HG02678 (cell line): ENCODE data around the gene GLTPD2.

ENCODE experiments used
- ATAC-seq: cut with Tn5 transposase; IDR thresholded peaks from one replicate; pipeline ENCODE4 v1.9.1; 2021; ENCODE audit warnings: mild to moderate bottlenecking, moderate library complexity; ENCODE audit not compliant: unreplicated experiment

The GLTPD2 gene

GRCh38 chr17:4788807-4789700, at the start of gene GLTPD2:
Gene GLTPD2, plus strand, starts transcription at chr17:4788964. Its CDS starts 48 bp downstream, at chr17:4789012.
- no peak for ATAC-seq

GRCh38 chr17:4739122-4740024, 49.4 kb upstream of the GLTPD2 start, which contains the start of the genes CXCL16 and ZMYND15:
Gene CXCL16, minus strand, starts transcription at chr17:4739928. Its CDS starts 589 bp downstream, at chr17:4739339.
Gene ZMYND15, plus strand, starts transcription at chr17:4739833. Its CDS starts 716 bp downstream, at chr17:4740549.
- no peak for ATAC-seq

DNA sequence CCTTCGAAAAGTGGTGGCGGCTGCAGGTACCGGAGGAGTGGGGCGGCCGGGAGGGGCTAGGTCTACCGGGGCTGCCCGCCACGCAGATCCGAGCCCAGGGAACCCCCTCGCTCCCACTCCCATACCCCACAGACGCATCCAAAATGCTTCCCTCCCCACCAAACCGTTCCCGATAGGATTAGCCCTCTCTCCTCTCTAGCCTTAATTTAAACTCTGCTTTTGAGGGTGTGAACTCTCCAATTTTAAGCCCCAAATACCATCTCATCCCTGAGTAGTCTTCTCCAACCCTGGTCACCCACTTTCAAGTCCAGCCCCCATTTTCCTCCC, 48.8 kb upstream of the GLTPD2 start:
- ATAC-seq = no peak

DNA sequence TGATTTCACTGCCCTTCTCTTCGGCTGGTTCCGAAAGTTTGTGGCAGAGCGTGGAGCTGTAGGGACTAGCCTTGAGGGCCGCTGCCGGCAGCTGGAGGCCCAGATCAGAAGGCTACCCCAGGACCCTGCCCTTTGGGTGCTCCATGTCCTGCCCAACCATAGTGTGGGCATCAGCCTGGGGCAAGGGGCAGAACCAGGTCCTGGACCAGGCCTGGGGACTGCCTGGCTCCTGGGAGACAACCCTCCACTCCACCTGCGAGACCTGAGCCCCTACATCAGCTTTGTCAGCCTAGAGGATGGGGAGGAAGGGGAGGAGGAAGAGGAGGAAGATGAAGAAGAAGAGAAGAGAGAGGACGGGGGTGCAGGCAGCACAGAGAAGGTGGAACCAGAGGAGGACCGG, 48.2 kb upstream of the GLTPD2 start:
- no peak for ATAC-seq

DNA sequence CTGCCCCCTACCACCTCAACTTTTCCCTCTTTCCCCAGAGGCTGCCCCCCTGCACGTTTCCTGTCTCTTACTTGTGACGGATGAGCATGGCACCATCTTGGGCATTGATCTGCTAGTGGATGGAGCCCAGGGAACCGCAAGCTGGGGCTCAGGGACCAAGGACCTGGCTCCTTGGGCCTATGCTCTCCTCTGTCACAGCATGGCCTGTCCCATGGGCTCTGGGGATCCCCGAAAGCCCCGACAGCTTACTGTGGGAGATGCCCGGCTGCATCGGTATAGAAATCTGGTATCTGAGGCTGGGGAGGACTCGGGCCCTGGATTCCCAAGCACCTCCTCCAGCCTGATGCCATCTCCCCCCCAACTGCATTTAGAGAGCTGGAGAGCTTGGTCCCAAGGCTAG, 47.2 kb upstream of the GLTPD2 start:
- ATAC-seq = no peak

DNA sequence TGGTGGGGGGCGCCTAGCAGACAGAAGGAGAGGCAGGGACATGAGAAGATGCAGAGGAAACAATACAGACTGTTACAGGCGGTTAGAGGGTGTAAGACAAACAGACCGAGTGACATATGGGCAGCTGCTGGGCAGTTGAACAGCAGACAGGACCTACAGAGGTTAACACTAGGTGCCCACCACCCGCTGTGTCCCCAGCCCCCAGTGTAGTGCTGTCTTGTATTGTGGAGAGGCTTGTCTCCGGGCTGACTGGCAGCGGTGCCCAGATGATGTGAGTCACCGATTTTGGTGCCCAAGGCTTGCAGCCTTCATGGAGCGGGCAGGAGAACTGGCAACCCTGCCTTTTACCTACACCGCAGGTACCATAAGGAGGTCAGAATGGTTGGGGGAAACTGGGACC, 46.6 kb upstream of the GLTPD2 start:
- ATAC-seq = no peak

DNA sequence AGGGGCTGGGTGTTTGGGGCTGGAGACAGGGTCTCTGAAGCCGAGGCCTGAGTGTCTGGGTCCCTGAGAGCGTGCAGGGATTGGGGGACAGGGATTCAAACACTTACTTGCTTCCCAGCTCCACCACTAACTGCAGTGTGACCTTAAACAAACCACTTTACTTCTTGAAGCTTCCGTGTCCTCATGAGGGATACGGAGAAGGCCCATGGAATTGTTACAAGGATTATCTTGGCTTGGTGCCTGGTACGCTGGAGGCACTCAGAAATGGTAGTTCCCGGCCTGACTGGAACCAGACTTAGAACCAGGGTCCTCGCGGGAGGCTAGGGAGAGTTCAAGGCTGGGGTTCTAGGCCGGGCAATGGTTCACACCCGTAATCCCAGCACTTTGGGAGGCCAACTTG, 46.1 kb upstream of the GLTPD2 start:
- no peak for ATAC-seq

DNA sequence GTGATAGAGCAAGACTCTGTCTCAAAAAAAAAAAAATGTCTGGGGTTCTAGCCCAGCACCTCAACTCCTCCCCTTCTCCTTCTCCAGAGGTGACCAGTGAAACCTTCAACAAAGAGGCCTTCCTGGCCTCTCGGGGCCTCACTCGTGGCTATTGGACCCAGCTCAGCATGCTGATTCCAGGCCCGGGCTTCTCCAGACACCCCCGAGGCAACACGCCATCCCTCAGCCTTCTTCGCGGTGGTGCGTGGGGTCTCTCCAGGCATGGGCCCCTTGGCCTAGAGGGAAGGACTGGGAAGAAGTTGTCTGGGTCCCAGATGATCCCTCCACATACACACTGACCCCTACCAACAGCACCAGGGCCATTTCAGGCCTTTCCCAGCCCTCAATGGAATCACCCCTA, 45.5 kb upstream of the GLTPD2 start:
- no peak for ATAC-seq

DNA sequence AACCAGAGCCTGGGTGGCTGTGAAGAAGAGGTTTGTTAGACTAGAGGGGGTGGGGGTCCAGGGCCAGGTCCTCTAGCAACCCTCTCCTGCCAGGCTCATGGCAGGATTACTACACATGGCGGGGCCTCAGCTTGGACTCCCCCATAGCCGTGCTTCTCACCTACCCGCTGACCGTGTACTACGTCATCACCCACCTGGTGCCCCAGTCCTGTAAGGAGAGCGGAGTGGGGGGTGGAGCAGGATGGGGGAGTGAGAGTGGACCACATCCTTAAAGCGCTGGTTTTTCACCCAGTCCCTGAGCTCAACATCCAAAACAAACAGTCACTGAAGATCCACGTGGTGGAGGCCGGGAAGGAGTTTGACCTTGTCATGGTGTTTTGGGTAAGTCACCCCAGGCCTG, 44.9 kb upstream of the GLTPD2 start:
- no peak for ATAC-seq

GRCh38 chr17:4744999-4745969, 43.5 kb upstream of the GLTPD2 start:
- ATAC-seq = no peak

GRCh38 chr17:4747847-4748246, 40.9 kb upstream of the GLTPD2 start:
- no peak for ATAC-seq

GRCh38 chr17:4748686-4749085, 40.1 kb upstream of the GLTPD2 start:
- ATAC-seq = no peak

GRCh38 chr17:4750606-4751005, 38.2 kb upstream of the GLTPD2 start:
- ATAC-seq = no peak

DNA sequence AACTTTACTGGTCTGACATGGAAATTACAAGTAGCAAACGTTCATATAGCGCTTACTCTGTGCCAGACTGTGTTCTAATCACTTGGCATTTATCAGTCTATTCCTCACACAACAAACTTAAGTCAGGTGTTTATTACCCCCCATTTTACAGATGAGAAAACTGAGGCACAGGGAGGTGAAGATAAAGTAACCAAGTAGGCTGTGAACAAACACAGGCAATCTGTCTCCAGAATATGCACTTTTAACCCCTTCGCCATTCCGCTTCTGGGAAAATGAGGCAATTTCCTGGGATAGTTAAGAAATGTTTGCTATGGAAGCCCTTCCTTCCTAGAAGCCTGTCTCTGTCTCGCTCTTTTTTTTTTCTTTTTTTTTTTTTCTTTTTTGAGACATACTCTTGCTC, 36.8 kb upstream of the GLTPD2 start:
- no peak for ATAC-seq

DNA sequence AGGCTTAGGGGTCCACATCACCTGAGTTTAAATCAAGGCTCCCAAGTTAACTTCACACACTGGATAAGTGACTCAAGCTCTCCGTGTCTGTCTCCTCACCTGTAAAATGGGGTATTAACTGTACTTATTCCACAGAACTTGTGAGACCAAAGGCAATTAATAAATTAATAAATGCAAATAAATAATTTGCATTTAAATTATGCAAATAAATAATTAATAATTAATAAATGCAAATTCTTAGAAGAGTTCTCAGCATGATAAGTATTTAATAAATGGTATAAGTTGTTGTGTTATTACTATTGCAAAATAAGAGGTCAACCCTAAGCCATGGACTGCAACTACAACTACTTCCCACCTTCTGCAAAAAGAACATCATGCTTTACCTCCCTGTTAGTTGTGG, 35.4 kb upstream of the GLTPD2 start:
- ATAC-seq = no peak

DNA sequence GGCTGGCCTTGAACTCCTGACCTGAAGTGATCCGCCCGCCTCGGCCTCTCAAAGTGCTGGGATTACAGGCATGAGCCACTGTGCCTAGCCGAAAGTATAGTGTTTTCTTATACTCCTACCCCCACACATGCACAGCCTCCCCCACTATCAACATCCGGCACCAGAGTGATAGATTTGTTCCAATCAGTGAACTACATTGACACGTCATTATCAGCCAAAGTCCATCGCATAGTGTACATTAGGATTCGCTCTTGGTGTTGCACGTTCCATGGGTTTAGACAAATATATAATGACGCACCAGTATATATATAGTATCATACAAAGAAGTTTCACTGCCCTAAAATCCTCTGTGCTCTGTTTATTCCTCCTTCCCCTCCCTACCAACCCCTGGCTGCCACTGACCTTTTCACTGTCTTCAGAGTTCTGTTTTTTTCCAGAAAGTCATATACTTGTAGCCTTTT, 29.0 kb upstream of the GLTPD2 start:
- ATAC-seq = no peak

DNA sequence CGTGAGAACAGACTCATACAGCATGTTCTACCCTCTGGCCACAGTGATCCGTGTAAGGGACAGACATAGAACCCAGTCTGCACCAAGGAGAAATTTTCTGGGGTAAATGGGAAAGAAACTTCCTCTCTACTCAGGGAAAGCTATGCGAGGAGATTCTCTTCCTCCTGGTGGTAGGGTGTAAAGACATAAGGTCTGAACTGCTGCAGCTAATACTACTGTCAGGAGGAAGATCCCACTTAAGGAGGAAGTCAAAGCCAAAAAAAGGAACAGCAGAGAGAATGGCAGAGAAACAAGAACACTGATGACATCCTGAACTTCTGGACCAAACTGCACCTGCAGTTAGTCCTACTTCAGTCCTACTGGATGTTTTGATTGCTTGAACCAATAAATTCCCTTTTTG, 24.2 kb upstream of the GLTPD2 start:
- ATAC-seq = no peak

GRCh38 chr17:4766201-4766600, 22.6 kb upstream of the GLTPD2 start:
- no peak for ATAC-seq

DNA sequence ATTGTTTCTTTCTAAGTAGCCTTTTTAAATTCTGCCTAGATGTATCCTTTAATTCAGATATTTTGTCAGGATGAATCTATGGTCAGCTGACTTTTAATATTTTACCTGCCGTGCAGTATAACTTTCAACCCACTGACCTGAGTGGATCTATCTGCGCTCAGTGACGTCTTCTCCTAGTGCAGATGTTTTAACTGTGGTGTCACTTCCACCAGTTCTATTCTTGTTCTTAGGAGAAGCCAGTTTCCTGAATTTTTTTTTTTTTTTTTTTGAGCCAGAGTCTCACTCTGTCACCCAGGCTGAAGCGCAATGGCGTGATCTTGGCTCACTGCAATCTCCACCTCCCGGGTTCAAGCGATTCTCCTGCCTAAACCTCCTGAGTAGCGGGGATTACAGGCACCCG, 22.0 kb upstream of the GLTPD2 start:
- no peak for ATAC-seq

DNA sequence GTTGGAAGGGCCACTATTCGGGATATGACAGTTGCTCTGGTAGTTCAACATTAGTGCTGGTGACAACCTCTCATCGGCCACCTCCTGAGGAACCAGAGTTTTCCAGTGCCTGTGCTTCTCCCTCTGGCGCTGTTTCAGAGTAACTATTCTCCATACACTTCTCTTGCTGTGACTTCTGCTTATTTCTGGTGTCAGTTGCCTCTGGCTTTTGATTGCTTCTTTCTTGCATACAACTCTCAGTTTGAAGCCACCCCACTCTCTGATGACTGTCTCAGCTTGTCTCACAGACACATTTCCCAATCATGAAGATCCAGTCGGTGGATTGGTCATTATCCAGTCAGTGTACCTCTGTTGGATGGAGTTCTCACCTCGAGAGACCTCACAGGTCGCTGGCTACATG, 20.5 kb upstream of the GLTPD2 start:
- ATAC-seq = no peak

DNA sequence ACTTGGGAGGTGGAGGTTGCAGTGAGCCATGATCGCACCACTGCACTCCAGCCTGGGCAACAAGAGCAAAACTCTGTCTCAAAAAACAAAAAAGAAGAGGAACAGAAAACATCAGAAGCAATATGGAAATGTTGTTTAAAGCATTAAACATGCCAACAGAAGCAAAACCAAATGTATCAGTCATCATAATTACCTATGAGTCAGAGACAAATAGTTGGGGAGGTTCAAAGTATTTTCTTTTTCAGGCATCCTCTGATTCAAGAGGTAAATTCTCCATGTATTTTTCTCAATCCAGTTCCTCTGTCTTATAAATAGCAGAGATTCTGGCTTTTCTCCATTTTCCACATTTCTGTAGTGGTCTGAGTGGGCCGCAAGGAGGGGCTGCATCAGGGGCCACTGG, 19.1 kb upstream of the GLTPD2 start:
- no peak for ATAC-seq
